GM12874 (cell line): ENCODE results near the gene WIPF3.

Experiments
- CTCF ChIP-seq: IDR thresholded peaks from 2 replicates; pipeline ENCODE4 v1.5.1; 2011; ENCODE audit warnings: low read depth, mild to moderate bottlenecking, control low read depth, low read length, moderate library complexity; ENCODE audit not compliant: insufficient read depth

Gene WIPF3

DNA sequence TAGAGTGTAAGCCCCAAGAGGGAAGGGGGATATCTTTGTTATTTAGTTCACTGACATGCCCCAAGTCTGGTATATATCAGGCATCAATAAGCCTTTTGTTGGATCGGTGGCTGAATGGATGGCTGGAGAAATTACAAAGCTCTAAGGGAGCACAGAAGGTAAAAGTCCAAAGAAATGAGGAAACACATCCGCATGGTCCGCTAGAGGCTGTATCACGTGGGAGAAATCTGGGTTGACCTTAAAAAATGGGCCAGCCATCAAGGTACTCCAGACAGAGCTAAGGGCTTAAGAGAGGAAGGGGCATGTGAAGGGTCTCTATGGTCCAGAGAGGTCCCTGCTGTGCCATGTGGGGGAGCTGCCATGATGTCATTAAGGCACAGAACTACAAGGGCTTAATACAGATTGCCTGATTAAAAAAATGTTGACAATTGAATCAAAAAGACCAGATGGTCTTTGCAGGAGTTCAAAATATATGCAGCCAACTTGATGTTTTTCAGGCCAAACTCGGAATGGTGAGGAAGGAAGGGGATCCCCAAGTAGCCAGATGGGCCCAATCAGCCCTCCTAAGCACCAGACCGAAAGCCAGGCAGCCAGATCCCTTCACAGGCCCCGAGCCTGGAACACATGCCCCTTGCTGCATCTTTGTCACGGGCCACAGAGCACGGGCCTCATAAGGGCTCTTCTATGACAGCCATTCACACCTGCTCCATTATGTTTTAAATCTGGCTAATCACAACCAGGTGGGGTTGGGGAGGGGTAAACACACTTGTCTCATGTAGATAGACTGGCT is 151.4 kb downstream of the WIPF3 start:
- TF ChIP-seq CTCF: no peak

DNA sequence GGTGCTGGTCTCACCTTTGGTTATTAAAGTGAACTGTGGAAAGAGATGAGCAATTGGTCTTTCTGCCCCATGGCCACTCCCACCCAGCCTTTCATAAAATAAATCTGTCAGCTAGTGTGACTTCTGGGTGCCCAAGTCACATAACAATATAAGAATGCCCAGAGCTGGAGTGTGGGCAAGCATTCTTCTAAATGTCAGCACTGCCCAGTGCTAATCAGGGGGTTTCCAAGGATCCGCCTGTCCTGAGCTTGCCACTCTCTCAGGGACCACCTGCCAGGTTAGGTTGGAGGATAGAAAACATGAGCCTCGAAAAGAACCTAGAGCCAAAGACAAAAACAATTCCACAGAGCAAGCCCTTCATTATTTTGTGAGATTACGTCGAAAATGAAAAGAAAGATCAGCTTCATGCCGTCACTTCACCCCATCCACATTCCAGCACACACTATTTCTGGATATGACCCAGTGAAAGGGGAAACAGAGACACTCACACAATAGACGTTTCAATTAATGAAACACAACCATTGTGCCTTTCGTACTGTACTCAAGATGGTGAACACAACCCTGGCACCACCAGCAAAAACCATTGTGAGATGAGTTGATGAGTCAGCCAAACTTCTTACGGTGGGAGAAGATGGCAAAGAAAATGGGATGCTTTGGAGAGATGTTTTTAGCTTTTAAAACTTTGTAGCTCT is 152.5 kb downstream of the WIPF3 start:
- no peak for TF ChIP-seq CTCF

DNA sequence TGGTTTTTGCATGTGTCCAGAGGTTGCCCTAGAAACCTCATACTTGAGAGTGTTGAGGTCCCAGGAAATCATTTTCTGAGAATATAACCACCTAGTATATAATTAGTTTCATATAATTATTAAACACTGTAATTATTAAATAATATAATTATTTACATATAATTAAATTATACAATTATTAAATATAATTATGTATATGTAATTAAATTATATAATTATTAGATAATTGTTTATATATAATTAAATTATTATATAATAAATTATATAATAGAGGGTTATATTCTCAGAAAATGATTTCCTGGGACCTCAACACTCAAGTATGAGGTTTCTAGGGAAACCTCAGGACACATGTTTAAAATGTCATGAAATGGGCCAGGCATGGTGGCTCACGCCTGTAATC is 155.7 kb downstream of the WIPF3 start:
- TF ChIP-seq CTCF: no peak

GRCh38 chr7:29965030-29965429 is 158.7 kb downstream of the WIPF3 start:
- TF ChIP-seq CTCF: no peak
